Measurements from ENCODE around the gene TMEM98.
A peak's percentile ranks its signal among the peaks of the same experiment; 100 is the strongest.

TMEM98 gene

DNA sequence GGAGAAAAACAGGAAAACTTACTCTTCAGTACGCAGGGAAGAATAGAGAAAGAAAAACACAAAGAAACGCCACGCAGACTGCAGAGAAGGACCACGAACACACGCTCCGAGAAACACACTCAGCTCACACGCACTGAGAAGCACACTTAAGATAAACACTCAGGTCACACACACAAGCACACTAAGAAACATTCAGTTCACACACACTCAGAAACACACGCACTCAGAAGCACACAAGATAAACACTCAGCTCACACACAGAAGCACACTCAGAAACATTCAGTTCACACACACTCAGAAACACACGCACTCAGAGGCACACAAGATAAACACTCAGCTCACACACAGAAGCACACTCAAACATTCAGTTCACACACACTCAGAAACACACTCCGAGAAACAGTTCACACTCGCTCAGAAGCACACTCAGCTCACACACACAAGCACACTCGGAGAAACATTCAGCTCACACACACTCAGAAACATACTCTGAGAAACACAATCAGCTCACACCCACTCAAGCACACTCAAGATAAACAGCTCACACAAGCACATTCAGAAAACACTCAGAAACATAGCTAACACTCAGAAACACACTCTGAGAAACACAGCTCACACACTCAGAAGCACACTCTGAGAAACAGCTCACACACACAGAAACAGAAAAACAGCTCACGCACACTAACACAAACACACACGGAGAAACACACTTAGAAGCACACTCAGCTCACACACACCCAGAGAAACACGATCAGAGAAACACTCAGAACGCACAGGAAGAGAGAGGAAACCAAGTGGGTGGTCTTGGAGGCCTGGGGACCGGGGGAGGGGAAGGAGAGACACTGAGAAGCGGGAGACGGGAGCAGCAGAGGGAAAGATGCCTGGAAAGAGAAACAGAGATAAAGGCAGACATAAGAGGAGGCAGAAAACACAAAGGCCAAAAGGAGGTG is 908 bp downstream of the TMEM98 start:
- TF ChIP-seq EZH2phosphoT487 (IDR thresholded peaks at IDR 0.05; ENCODE audit: borderline replicate concordance), result no peak
- TF ChIP-seq, protein P1, sequence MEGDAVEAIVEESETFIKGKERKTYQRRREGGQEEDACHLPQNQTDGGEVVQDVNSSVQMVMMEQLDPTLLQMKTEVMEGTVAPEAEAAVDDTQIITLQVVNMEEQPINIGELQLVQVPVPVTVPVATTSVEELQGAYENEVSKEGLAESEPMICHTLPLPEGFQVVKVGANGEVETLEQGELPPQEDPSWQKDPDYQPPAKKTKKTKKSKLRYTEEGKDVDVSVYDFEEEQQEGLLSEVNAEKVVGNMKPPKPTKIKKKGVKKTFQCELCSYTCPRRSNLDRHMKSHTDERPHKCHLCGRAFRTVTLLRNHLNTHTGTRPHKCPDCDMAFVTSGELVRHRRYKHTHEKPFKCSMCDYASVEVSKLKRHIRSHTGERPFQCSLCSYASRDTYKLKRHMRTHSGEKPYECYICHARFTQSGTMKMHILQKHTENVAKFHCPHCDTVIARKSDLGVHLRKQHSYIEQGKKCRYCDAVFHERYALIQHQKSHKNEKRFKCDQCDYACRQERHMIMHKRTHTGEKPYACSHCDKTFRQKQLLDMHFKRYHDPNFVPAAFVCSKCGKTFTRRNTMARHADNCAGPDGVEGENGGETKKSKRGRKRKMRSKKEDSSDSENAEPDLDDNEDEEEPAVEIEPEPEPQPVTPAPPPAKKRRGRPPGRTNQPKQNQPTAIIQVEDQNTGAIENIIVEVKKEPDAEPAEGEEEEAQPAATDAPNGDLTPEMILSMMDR (conservative IDR thresholded peaks at IDR 0.05; ENCODE audit: low read length), result no peak
- Histone ChIP-seq H3K27me3 (ENCODE audit: insufficient read depth, low read length, poor library complexity, severe bottlenecking) (no peaks in the 10 kb centered on the region), H3K9me3 (ENCODE audit: insufficient read depth, low read depth, low read length) (no peaks in the 10 kb centered on the region), H3F3A (ENCODE audit: low read depth) (no peaks in the 10 kb centered on the region), H3K4me2 (ENCODE audit: low read depth, low read length, poor library complexity, severe bottlenecking) (no peak overlapping the region), H4K20me1 (ENCODE audit: insufficient read depth, low read length, poor library complexity, severe bottlenecking) (no peaks in the 10 kb centered on the region), H3K9me2 (replicated peaks; ENCODE audit: low read depth, low read length) (no peaks in the 10 kb centered on the region), H3K4me1 (ENCODE audit: insufficient read depth, low read length, poor library complexity, severe bottlenecking) (no peaks in the 10 kb centered on the region), H3K4me3 (ENCODE audit: low read length, poor library complexity, severe bottlenecking) (no peak overlapping the region), H2AFZ (ENCODE audit: low read length) (peak overlapping the region; percentile 19; the same call in 1 of the 2 replicates), H3K79me2 (ENCODE audit: insufficient read depth, low read length) (no peaks in the 10 kb centered on the region), H3K36me3 (ENCODE audit: insufficient read depth, low read length) (no peaks in the 10 kb centered on the region), H3K9ac (ENCODE audit: low read depth, low read length, poor library complexity, severe bottlenecking) (no peak overlapping the region)

DNA sequence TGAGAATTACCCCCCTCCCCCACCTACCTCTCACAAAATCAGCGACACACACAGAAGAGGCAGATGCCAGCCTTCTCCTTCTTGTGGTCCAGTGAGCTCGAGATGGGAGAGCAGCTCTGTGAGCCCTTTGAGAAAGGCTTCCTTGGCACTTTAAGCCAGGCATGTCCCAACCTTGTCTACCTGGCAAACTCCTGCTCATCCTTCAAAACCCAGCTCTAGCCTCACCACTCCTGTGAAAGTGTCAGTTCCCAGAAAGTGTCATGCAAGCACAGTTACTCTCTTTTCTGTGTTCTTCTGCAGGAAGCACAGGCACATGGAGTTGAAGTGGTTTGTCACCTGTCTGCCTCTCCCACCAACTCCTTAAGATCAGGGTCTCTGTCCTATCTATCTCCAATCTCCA is 1.6 kb downstream of the TMEM98 start:
- no peaks in the 10 kb centered on the region for H3K36me3 ChIP-seq (ENCODE audit: insufficient read depth, low read length)
- H3K27me3 ChIP-seq (ENCODE audit: insufficient read depth, low read length, poor library complexity, severe bottlenecking), result no peaks in the 10 kb centered on the region
- H3F3A ChIP-seq (ENCODE audit: low read depth), result no peaks in the 10 kb centered on the region
- H3K79me2 ChIP-seq (ENCODE audit: insufficient read depth, low read length), result no peaks in the 10 kb centered on the region
- H3K4me3 ChIP-seq (ENCODE audit: low read length, poor library complexity, severe bottlenecking), result no peak overlapping the region
- H3K9me2 ChIP-seq (replicated peaks; ENCODE audit: low read depth, low read length), result no peaks in the 10 kb centered on the region
- H3K4me1 ChIP-seq (ENCODE audit: insufficient read depth, low read length, poor library complexity, severe bottlenecking), result no peaks in the 10 kb centered on the region
- no peaks in the 10 kb centered on the region for H3K9me3 ChIP-seq (ENCODE audit: insufficient read depth, low read depth, low read length)
- no peak overlapping the region for H2AFZ ChIP-seq (ENCODE audit: low read length)
- H4K20me1 ChIP-seq (ENCODE audit: insufficient read depth, low read length, poor library complexity, severe bottlenecking), result no peaks in the 10 kb centered on the region
- no peak overlapping the region for H3K9ac ChIP-seq (ENCODE audit: low read depth, low read length, poor library complexity, severe bottlenecking)
- no peak overlapping the region for H3K4me2 ChIP-seq (ENCODE audit: low read depth, low read length, poor library complexity, severe bottlenecking)
- no peak for TF ChIP-seq EZH2phosphoT487 (IDR thresholded peaks at IDR 0.05; ENCODE audit: borderline replicate concordance)
- TF ChIP-seq, protein P1 (conservative IDR thresholded peaks at IDR 0.05; ENCODE audit: low read length), result no peak

DNA sequence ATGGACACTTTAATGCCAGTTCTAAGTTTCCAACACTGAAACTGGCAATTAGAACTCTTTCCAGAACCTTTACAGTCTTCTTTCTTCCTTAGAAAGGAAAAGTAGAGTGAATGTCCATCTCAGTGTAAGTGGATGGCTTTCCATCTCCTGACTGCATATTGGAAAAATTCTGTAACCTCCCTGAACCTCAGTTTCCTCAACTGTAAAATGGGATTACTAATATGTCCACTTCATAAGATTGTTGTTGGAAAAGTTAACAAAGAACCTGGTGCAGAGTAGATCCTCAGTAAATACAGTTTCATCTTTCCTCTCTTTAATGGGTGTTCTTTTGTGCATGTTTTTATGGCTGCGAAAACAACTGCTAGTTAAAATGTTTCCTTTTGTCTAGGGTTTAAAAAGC is 2.6 kb downstream of the TMEM98 start:
- no peaks in the 10 kb centered on the region for H4K20me1 ChIP-seq (ENCODE audit: insufficient read depth, low read length, poor library complexity, severe bottlenecking)
- no peaks in the 10 kb centered on the region for H3K9me3 ChIP-seq (ENCODE audit: insufficient read depth, low read depth, low read length)
- H3K36me3 ChIP-seq (ENCODE audit: insufficient read depth, low read length), result no peaks in the 10 kb centered on the region
- H3K9ac ChIP-seq (ENCODE audit: low read depth, low read length, poor library complexity, severe bottlenecking), result no peak overlapping the region
- no peak overlapping the region for H3K4me2 ChIP-seq (ENCODE audit: low read depth, low read length, poor library complexity, severe bottlenecking)
- H3K79me2 ChIP-seq (ENCODE audit: insufficient read depth, low read length), result no peaks in the 10 kb centered on the region
- no peaks in the 10 kb centered on the region for H3K9me2 ChIP-seq (replicated peaks; ENCODE audit: low read depth, low read length)
- H3K4me1 ChIP-seq (ENCODE audit: insufficient read depth, low read length, poor library complexity, severe bottlenecking), result no peaks in the 10 kb centered on the region
- H3K27me3 ChIP-seq (ENCODE audit: insufficient read depth, low read length, poor library complexity, severe bottlenecking), result no peaks in the 10 kb centered on the region
- H2AFZ ChIP-seq (ENCODE audit: low read length), result no peak overlapping the region
- TF ChIP-seq, protein P1 (conservative IDR thresholded peaks at IDR 0.05; ENCODE audit: low read length), result no peak
- no peak for TF ChIP-seq EZH2phosphoT487 (IDR thresholded peaks at IDR 0.05; ENCODE audit: borderline replicate concordance)
- no peaks in the 10 kb centered on the region for H3F3A ChIP-seq (ENCODE audit: low read depth)
- no peak overlapping the region for H3K4me3 ChIP-seq (ENCODE audit: low read length, poor library complexity, severe bottlenecking)

All from Loucy (cell line).